Tibial nerve (tissue), 4 donors: ENCODE measurements around the gene RPS14. TPM values are rescaled to one million over a fixed set of nuclear protein-coding genes. Genes with fewer than 3 reads are reported as not detected.

Experiments
- DNase-seq, 2 donors: peaks; one replicate each; pipeline ENCODE4 v3.0.0-alpha.2; 2019; ENCODE audit warnings: low spot score in 2 of 2
- H3K27ac ChIP-seq, 4 donors: fragments of 200-600 bp; sonication (generic) in 3 of 4; one replicate each; pipeline ENCODE4 v1.5.1; 2017 to 2019; ENCODE audit warnings: mild to moderate bottlenecking in 1 of 4
- H3K27me3 ChIP-seq, 2 donors: fragments of 200-600 bp; sonication (generic) in 1 of 2; one replicate each; pipeline versions ENCODE4 v1.5.1 to v1.6.0; 2017 to 2019
- H3K36me3 ChIP-seq, 3 donors: fragments of 200-600 bp; sonication (generic); one replicate each; pipeline ENCODE4 v1.5.1; 2018 to 2019
- H3K4me1 ChIP-seq, 4 donors: fragments of 200-600 bp; sonication (generic) in 3 of 4; one replicate each; pipeline ENCODE4 v1.5.1; 2017 to 2019
- H3K4me3 ChIP-seq, 4 donors: fragments of 200-600 bp; sonication (generic) in 3 of 4; one replicate each; pipeline ENCODE4 v1.5.1; 2017 to 2019; ENCODE audit warnings: mild to moderate bottlenecking in 1 of 4, moderate library complexity in 1 of 4
- H3K9me3 ChIP-seq, 4 donors: fragments of 200-600 bp; sonication (generic) in 3 of 4; one replicate each; pipeline ENCODE4 v1.5.1; 2017 to 2019
- CTCF ChIP-seq, 5 experiments: fragments of 200-600 bp in 3 of 5; fragments of 450-650 bp in 2 of 5; sonication (generic) in 3 of 5; IDR thresholded peaks; one replicate each; pipeline ENCODE4 v1.5.1; 2016 to 2019; ENCODE audit warnings: antibody characterized with exemption in 5 of 5, mild to moderate bottlenecking in 3 of 5, moderate library complexity in 2 of 5
- EP300 ChIP-seq, 2 donors: sonication (generic); formaldehyde crosslinking; IDR thresholded peaks; one replicate each; pipeline ENCODE4 v1.6.1; 2017; ENCODE audit warnings: antibody characterized with exemption in 2 of 2, mild to moderate bottlenecking in 1 of 2
- POLR2A ChIP-seq, 2 donors: fragments of 450-650 bp; IDR thresholded peaks; one replicate each; pipeline ENCODE4 v1.6.1; 2017; ENCODE audit warnings: antibody characterized with exemption in 2 of 2, mild to moderate bottlenecking in 2 of 2, moderate library complexity in 2 of 2
- WGBS, 2 donors: methylation state at CpG; one replicate each; pipeline ENCODE4 v1.1.5; 2018; 5-methylcytosine and 5-hydroxymethylcytosine counted together
- total RNA-seq, 4 donors: library from RNA; depleted of rRNA; stranded (reverse); fragments of >200 nt; gene quantifications; one replicate each; pipeline ENCODE4 v1.1.0, GENCODE V29; 2016

Gene RPS14
- total RNA-seq, 4 donors from 2014 or later, result 2,328 to 3,623 (median 2,710) TPM

GRCh38 chr5:150404535-150404934, 45.0 kb downstream of the RPS14 start:
- 84 to 88% methylated on average over 10 of the region's 10 CpGs for WGBS, 2 donors

GRCh38 chr5:150404121-150404520, 45.4 kb downstream of the RPS14 start:
- Histone ChIP-seq H3K4me1 (peaks cover 0 to 19% (median 8%) of the 10 kb centered on the region in 4 donors), H3K27me3 (no peaks in the 10 kb centered on the region), H3K9me3 (no peaks in the 10 kb centered on the region), H3K4me3 (no peak overlapping the region), H3K27ac (no peak overlapping the region), H3K36me3 (peaks cover 0 to 84% (median 45%) of the 10 kb centered on the region in 3 donors)
- DNase-seq, result no peak
- WGBS, 2 donors, result 54 to 58% methylated on average over 3 to 5 of the region's 5 CpGs
- TF ChIP-seq CTCF (IDR thresholded peaks at IDR 0.05) (no peak), POLR2A (IDR thresholded peaks at IDR 0.05) (no peak), EP300 (IDR thresholded peaks at IDR 0.05) (no peak)

More at GRCh38 chr5:150404535-150404934, 45.0 kb downstream of the RPS14 start:
- no peak for TF ChIP-seq EP300 (IDR thresholded peaks at IDR 0.05)
- H3K4me3 ChIP-seq, result no peak overlapping the region
- H3K4me1 ChIP-seq, result peaks cover 0 to 20% (median 9%) of the 10 kb centered on the region in 4 donors
- H3K27ac ChIP-seq, result no peak overlapping the region
- no peaks in the 10 kb centered on the region for H3K9me3 ChIP-seq
- H3K27me3 ChIP-seq, result no peaks in the 10 kb centered on the region
- H3K36me3 ChIP-seq, result peaks cover 0 to 79% (median 45%) of the 10 kb centered on the region in 3 donors
- no peak for DNase-seq

GRCh38 chr5:150402901-150403342, 46.6 kb downstream of the RPS14 start:
- peaks cover 0 to 96% (median 38%) of the 10 kb centered on the region in 3 donors for H3K36me3 ChIP-seq
- TF ChIP-seq CTCF (IDR thresholded peaks at IDR 0.05) (no peak), POLR2A (IDR thresholded peaks at IDR 0.05) (no peak), EP300 (IDR thresholded peaks at IDR 0.05) (no peak)
- WGBS, 2 donors, result 82 to 92% methylated on average over 12 of the region's 12 CpGs

GRCh38 chr5:150402229-150402773, 47.2 kb downstream of the RPS14 start:
- H3K27ac ChIP-seq, result no peak overlapping the region
- H3K27me3 ChIP-seq, result no peaks in the 10 kb centered on the region
- no peaks in the 10 kb centered on the region for H3K9me3 ChIP-seq
- peaks cover 0 to 97% (median 37%) of the 10 kb centered on the region in 3 donors for H3K36me3 ChIP-seq
- TF ChIP-seq POLR2A (IDR thresholded peaks at IDR 0.05), result no peak
- TF ChIP-seq EP300 (IDR thresholded peaks at IDR 0.05), result no peak
- no peak for TF ChIP-seq CTCF (IDR thresholded peaks at IDR 0.05)
- no peak overlapping the region for H3K4me3 ChIP-seq
- H3K4me1 ChIP-seq, result peaks cover 0 to 12% (median under 1%) of the 10 kb centered on the region in 4 donors
- 75 to 89% methylated on average over 4 of the region's 4 CpGs for WGBS, 2 donors
- DNase-seq, result no peak

More at GRCh38 chr5:150402901-150403342, 46.6 kb downstream of the RPS14 start:
- H3K4me3 ChIP-seq, result no peak overlapping the region
- no peaks in the 10 kb centered on the region for H3K9me3 ChIP-seq
- no peak overlapping the region for H3K27ac ChIP-seq
- no peaks in the 10 kb centered on the region for H3K27me3 ChIP-seq
- DNase-seq, result no peak
- H3K4me1 ChIP-seq, result peaks cover 0 to 14% (median 3%) of the 10 kb centered on the region in 4 donors

GRCh38 chr5:150401376-150402228, 47.9 kb downstream of the RPS14 start:
- no peak overlapping the region for H3K4me3 ChIP-seq
- DNase-seq, result no peak
- no peaks in the 10 kb centered on the region for H3K9me3 ChIP-seq
- no peaks in the 10 kb centered on the region for H3K27me3 ChIP-seq
- TF ChIP-seq POLR2A (IDR thresholded peaks at IDR 0.05) (no peak), CTCF (IDR thresholded peaks at IDR 0.05) (no peak), EP300 (IDR thresholded peaks at IDR 0.05) (no peak)
- 77 to 86% methylated on average over 11 of the region's 11 CpGs for WGBS, 2 donors
- H3K36me3 ChIP-seq, result peaks cover 0 to 100% (median 35%) of the 10 kb centered on the region in 3 donors
- H3K27ac ChIP-seq, result no peak overlapping the region
- H3K4me1 ChIP-seq, result peaks cover 0 to 11% (median 0%) of the 10 kb centered on the region in 4 donors
